NOMO-1 (cell line): ENCODE results near the gene ESPNL.
A peak's percentile ranks its signal among the peaks of the same experiment; 100 is the strongest.

Experiments used
- DNase-seq, 2 experiments: peaks; one replicate each; lab custom pipeline; 2025; ENCODE audit not compliant: unreplicated experiment in 2 of 2; lab: John Stamatoyannopoulos, UW

The ESPNL gene

GRCh38 chr2:238125127-238125885 is 25.2 kb downstream of the ESPNL start:
- DNase-seq = no peak

GRCh38 chr2:238126338-238126737 is 26.2 kb downstream of the ESPNL start:
- DNase-seq = no peak

GRCh38 chr2:238126775-238127164 is 26.6 kb downstream of the ESPNL start:
- no peak for DNase-seq

GRCh38 chr2:238127165-238128060 is 27.3 kb downstream of the ESPNL start:
- no peak for DNase-seq

- no peak for DNase-seq
Observed at GRCh38 chr2:238128061-238128440, 27.9 kb downstream of the ESPNL start.

GRCh38 chr2:238128534-238129001 is 28.4 kb downstream of the ESPNL start:
- DNase-seq = no peak

GRCh38 chr2:238129166-238130010 is 29.2 kb downstream of the ESPNL start:
- no peak for DNase-seq

GRCh38 chr2:238130111-238130695 is 30.1 kb downstream of the ESPNL start:
- no peak for DNase-seq

- DNase-seq = no peak
Observed at GRCh38 chr2:238130696-238131628, 30.8 kb downstream of the ESPNL start.

GRCh38 chr2:238131761-238132462 is 31.8 kb downstream of the ESPNL start:
- no peak for DNase-seq

GRCh38 chr2:238132463-238133450 is 32.6 kb downstream of the ESPNL start:
- DNase-seq = no peak

GRCh38 chr2:238133499-238134392 is 33.6 kb downstream of the ESPNL start:
- DNase-seq = no peak

GRCh38 chr2:238134393-238134785 is 34.2 kb downstream of the ESPNL start:
- no peak for DNase-seq

GRCh38 chr2:238135601-238136150 is 35.5 kb downstream of the ESPNL start:
- DNase-seq = no peak

- DNase-seq = peak; percentile 17 to 67
Observed at GRCh38 chr2:238136820-238137537, 36.8 kb downstream of the ESPNL start.

GRCh38 chr2:238137885-238138284 is 37.7 kb downstream of the ESPNL start:
- no peak for DNase-seq
